SK-N-MC (cell line): ENCODE data around the gene LCE7A.

Source experiments
- EZH2 ChIP-seq: fragments of 200-600 bp; sonication (generic); IDR thresholded peaks from one replicate; pipeline ENCODE4 v1.6.1; 2017; ENCODE audit warnings: antibody characterized with exemption
- POLR2AphosphoS5 ChIP-seq: IDR thresholded peaks from 2 replicates; pipeline ENCODE4 v1.6.1; 2012; ENCODE audit warnings: mild to moderate bottlenecking, low read depth, low read length, borderline replicate concordance

DNA sequence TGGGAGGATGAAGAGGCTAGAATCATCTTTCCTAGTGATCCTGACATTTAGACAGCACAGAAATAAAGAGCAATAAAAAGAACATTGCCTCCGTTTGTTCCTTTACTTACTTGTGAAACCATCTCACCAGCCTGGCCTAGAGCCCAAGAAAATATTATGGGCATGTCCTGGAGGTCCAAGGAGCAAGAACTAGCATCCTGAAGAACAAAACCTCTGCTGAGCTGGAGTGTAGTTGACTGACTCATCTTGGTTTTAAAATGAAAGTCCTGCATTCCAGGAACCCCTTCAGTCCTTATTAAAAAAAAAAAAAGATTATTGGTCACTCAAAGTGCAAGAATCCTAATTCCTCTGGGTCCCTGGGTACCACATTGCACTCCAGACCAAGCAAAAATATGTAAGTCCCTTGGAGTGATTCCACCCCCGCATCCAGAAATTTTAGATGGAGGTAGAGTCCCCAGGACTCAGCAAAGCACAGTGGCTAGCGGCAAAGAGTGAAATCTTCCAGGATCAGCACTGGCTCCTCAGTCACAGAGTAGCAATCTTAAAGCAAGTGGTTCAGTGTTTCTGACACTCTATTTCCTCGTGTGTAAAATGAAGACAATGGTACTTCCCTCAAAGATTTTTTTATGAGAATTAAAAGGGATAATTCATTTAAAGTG is 25.3 kb downstream of the LCE7A start:
- TF ChIP-seq EZH2 (no peak), POLR2AphosphoS5 (no peak)
